Measurements from ENCODE around the gene CST5. TPM values are rescaled to one million over a fixed set of nuclear protein-coding genes. Genes with fewer than 3 reads are reported as not detected.
"Not testable (repeated sequence)": the region's sequence is repeated elsewhere in the genome, so short reads cannot be mapped to it uniquely, and the experiment has no call there.

CST5 gene
- total and polyA plus RNA-seq, 2 experiments from 2014 or later, result 0.56 TPM; not detected in 1

DNA sequence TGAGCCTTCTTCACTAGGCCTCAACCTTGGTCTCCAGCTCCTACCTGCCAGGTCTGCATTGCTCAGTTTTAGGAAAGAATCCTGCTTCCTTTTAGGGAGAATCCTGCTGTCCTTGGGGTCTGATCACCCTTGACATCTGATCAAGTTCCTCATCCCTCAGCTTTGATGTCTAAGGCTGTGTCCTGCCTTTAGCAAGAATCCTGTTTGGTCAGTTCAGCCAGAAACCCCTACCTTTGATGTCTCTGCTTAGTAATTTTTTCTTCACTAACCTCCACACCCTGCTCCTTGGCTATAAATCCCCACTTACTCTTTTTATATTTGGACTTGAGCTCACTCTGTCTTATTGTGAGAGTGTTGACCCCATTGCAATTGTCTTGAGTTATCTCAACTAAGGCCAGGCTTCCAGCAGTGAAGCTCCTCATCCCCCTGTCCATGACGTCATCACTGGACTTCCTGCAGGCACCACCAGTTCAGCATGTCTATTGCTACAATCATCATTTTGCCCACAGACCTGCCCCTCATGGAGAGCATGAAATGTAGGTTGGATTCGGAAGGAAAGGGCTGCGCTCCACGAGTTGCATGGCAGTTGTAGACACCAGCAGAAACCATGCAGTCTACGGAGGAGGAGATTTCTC is 4.7 kb upstream of the CST5 start:
- Histone ChIP-seq H3K27me3 (no peaks in the 10 kb centered on the region), H3K4me3 (no peak overlapping the region), H3K36me3 (no peaks in the 10 kb centered on the region), H3K4me1 (ENCODE audit: low read depth) (no peaks in the 10 kb centered on the region), H3K27ac (no peak overlapping the region), H3K9me3 (ENCODE audit: low read depth) (no peaks in the 10 kb centered on the region)
- no peak for DNase-seq (ENCODE audit: low read depth in 1 of 2, low spot score in 1 of 2)
- TF ChIP-seq, protein P1, sequence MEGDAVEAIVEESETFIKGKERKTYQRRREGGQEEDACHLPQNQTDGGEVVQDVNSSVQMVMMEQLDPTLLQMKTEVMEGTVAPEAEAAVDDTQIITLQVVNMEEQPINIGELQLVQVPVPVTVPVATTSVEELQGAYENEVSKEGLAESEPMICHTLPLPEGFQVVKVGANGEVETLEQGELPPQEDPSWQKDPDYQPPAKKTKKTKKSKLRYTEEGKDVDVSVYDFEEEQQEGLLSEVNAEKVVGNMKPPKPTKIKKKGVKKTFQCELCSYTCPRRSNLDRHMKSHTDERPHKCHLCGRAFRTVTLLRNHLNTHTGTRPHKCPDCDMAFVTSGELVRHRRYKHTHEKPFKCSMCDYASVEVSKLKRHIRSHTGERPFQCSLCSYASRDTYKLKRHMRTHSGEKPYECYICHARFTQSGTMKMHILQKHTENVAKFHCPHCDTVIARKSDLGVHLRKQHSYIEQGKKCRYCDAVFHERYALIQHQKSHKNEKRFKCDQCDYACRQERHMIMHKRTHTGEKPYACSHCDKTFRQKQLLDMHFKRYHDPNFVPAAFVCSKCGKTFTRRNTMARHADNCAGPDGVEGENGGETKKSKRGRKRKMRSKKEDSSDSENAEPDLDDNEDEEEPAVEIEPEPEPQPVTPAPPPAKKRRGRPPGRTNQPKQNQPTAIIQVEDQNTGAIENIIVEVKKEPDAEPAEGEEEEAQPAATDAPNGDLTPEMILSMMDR (IDR thresholded peaks at IDR 0.05; ENCODE audit: low read depth, low read length), result no peak

DNA sequence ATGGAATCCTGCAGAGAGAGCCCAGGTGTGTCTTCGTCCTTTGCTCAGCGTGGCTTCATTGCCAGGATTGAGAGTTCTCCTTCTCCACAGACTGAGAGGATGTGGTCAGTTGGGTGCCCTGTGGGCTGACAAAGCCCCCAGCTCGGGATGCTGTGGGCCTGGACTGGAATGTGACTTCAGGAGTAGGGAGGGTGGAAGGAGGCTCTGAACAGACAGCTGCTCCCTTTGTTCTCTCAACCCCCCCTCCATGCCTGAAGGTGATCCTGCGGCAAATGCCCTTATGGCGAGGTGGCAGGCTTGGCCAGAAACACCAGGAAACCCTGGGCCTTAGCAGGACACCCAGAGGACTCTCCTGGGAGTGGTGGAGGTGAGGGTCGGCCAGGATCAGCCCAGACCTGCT is 1.8 kb upstream of the CST5 start:
- no peaks in the 10 kb centered on the region for H3K4me1 ChIP-seq (ENCODE audit: low read depth)
- no peaks in the 10 kb centered on the region for H3K9me3 ChIP-seq (ENCODE audit: low read depth)
- DNase-seq (ENCODE audit: low read depth in 1 of 2, low spot score in 1 of 2), result no peak
- H3K27ac ChIP-seq, result no peak overlapping the region
- no peak overlapping the region for H3K4me3 ChIP-seq
- H3K27me3 ChIP-seq, result no peaks in the 10 kb centered on the region
- H3K36me3 ChIP-seq, result no peaks in the 10 kb centered on the region
- TF ChIP-seq, protein P1 (IDR thresholded peaks at IDR 0.05; ENCODE audit: low read depth, low read length), result no peak

DNA sequence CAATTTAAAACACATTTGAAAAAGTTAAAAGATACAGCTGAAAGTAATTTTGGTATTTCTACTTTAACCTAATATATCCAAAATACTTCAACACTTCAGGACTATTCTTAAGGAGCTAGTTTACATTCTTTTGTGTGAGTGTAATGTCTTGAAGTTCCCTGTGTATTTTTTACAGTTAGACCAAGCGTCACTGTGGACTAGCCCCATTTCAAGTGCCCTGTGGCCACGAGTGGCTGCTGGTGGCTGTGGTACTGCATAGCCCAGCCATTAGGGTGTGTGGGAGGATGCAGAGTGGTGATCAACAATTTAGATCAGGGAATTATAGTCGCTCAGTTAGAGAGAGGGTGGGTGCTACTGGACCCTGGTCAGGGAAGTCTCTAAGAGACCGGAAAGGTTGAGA is 869 bp upstream of the CST5 start:
- Histone ChIP-seq H3K4me3 (no peak overlapping the region), H3K9me3 (ENCODE audit: low read depth) (no peaks in the 10 kb centered on the region), H3K36me3 (no peaks in the 10 kb centered on the region), H3K27ac (no peak overlapping the region), H3K27me3 (no peaks in the 10 kb centered on the region), H3K4me1 (ENCODE audit: low read depth) (no peaks in the 10 kb centered on the region)
- no peak for DNase-seq (ENCODE audit: low read depth in 1 of 2, low spot score in 1 of 2)
- TF ChIP-seq, protein P1 (IDR thresholded peaks at IDR 0.05; ENCODE audit: low read depth, low read length), result no peak

DNA sequence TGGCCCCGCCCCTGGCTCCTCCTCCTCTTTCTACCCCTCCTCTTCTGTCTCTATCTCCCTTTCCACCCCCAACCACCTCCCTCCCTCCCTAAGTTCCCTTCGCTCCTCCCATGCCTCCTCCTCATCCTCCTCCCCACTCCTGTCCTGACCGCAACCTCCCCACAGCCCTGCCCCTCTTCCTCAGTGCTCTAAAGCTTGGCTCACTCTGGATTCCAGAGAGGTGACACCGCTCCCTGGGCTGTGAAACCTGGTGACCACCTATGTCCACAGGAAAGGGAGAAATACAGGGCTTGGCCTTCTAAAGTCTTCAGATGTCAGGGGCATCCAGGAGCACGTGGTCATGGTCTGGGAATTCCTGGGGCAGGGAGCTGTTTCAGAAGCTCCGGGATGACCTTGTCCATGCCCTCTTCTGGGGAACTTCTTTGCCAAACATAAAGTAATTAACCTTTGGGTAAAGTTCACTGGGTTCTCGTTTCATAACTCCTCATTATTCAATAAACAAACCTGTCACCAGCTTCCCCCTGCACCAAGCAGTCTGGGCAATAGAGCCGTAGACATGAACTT is 345 bp upstream of the CST5 start:
- H3K27ac ChIP-seq, result no peak overlapping the region
- H3K36me3 ChIP-seq, result no peaks in the 10 kb centered on the region
- H3K27me3 ChIP-seq, result no peaks in the 10 kb centered on the region
- no peaks in the 10 kb centered on the region for H3K9me3 ChIP-seq (ENCODE audit: low read depth)
- H3K4me1 ChIP-seq (ENCODE audit: low read depth), result no peaks in the 10 kb centered on the region
- no peak for DNase-seq (ENCODE audit: low read depth in 1 of 2, low spot score in 1 of 2)
- TF ChIP-seq, protein P1 (IDR thresholded peaks at IDR 0.05; ENCODE audit: low read depth, low read length), result no peak
- no peak overlapping the region for H3K4me3 ChIP-seq

DNA sequence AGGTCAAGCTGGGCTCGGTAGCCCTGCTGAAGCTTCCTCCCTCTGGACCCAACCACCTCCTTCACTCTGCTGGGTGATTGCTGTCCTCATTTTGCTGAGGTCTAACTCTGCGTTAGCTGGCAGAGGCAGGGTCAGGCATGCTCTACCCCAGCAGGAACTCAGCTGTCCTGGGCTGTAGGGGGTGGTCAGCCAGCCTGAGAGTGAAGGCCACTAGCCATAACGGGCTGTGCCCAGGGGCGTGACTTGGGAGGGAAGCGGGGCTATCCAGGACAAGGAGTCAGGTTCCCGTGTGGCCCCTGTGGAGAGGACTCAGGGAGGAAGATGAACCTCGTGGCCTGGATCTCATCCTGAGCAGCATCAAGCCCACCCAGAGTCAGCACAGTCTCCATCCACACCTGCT is 761 bp downstream of the CST5 start:
- Histone ChIP-seq H3K27ac (no peak overlapping the region), H3K4me3 (no peak overlapping the region), H3K36me3 (no peaks in the 10 kb centered on the region), H3K9me3 (ENCODE audit: low read depth) (no peaks in the 10 kb centered on the region), H3K4me1 (ENCODE audit: low read depth) (no peaks in the 10 kb centered on the region), H3K27me3 (no peaks in the 10 kb centered on the region)
- DNase-seq (ENCODE audit: low read depth in 1 of 2, low spot score in 1 of 2), result no peak
- TF ChIP-seq, protein P1 (IDR thresholded peaks at IDR 0.05; ENCODE audit: low read depth, low read length), result no peak

DNA sequence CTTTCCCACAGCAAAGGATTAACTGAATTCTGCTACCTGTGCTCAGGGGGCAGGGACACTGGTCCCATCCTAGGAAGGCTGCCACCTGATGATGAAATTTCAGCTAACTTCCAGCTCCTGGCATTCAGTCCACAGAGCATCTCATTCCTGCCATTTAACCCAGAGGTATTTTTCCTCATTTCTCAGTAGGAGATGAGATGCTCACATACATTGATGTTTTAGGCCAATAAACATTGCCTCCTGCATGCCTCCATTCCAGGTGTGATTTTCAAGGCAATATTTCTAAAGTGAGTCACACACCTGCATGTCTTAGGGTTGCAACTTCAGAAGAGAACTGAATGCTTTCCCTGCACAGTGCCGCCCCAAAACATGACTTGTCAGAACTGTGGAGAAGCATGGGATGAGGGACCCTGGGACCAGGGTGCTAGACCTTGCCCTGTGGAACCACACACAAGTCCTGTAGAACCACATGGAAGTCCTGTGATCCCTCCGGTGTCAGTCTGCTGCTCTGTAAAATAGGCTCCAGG is 1.5 kb downstream of the CST5 start:
- not testable (repeated sequence) for H3K27ac ChIP-seq; H3K36me3 ChIP-seq; H3K4me1 ChIP-seq (ENCODE audit: low read depth); H3K9me3 ChIP-seq (ENCODE audit: low read depth); DNase-seq (ENCODE audit: low read depth in 1 of 2, low spot score in 1 of 2); H3K27me3 ChIP-seq; H3K4me3 ChIP-seq
